ENCODE results near the gene CLCA2. TPM values are rescaled to one million over a fixed set of nuclear protein-coding genes. Genes with fewer than 3 reads are reported as not detected.

CLCA2 gene
- total and polyA plus RNA-seq, 2 donors (not counting 1 experiment from before 2014, with no cell fraction given), result 1.2 to 3.5 TPM

GRCh38 chr1:86505564-86505902 lies 81.6 kb downstream of the CLCA2 start:
- no peaks in the 10 kb centered on the region for H3K36me3 ChIP-seq (ENCODE audit: control insufficient read depth, insufficient read depth, low read length)
- no peak overlapping the region for H2AFZ ChIP-seq (ENCODE audit: low read length)
- no peak for TF ChIP-seq EZH2 (IDR thresholded peaks at IDR 0.05; ENCODE audit: low read length, missing control alignments)
- TF ChIP-seq, protein P1, sequence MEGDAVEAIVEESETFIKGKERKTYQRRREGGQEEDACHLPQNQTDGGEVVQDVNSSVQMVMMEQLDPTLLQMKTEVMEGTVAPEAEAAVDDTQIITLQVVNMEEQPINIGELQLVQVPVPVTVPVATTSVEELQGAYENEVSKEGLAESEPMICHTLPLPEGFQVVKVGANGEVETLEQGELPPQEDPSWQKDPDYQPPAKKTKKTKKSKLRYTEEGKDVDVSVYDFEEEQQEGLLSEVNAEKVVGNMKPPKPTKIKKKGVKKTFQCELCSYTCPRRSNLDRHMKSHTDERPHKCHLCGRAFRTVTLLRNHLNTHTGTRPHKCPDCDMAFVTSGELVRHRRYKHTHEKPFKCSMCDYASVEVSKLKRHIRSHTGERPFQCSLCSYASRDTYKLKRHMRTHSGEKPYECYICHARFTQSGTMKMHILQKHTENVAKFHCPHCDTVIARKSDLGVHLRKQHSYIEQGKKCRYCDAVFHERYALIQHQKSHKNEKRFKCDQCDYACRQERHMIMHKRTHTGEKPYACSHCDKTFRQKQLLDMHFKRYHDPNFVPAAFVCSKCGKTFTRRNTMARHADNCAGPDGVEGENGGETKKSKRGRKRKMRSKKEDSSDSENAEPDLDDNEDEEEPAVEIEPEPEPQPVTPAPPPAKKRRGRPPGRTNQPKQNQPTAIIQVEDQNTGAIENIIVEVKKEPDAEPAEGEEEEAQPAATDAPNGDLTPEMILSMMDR (conservative IDR thresholded peaks at IDR 0.05 in 1 of 2, IDR thresholded peaks at IDR 0.05 in 1 of 2; ENCODE audit: low read depth in 1 of 2, low read length in 2 of 2), result no peak
- H4K20me1 ChIP-seq (ENCODE audit: control insufficient read depth, extremely low read depth, insufficient read depth, low read length), result no peaks in the 10 kb centered on the region
- H3K4me2 ChIP-seq (ENCODE audit: extremely low read depth, insufficient read depth, low read length), result no peak overlapping the region
- H3K4me3 ChIP-seq (replicated peaks in 1 of 4; ENCODE audit: control extremely low read depth in 1 of 4, insufficient read depth in 1 of 4, low read depth in 3 of 4, low read length in 4 of 4), result no peak overlapping the region
- no peak overlapping the region for H3K9ac ChIP-seq (ENCODE audit: insufficient read depth, low read length)
- H3K27me3 ChIP-seq (ENCODE audit: control insufficient read depth, insufficient read depth, low read length), result no peaks in the 10 kb centered on the region
- H3K9me3 ChIP-seq (ENCODE audit: control insufficient read depth, insufficient read depth, low read depth, low read length), result no peaks in the 10 kb centered on the region
- H3K27ac ChIP-seq (ENCODE audit: insufficient read depth, low read length), result no peak overlapping the region
- no peak for DNase-seq (ENCODE audit: low read depth in 2 of 2)
- H3K79me2 ChIP-seq (ENCODE audit: control insufficient read depth, insufficient read depth, low read length), result no peaks in the 10 kb centered on the region
- peaks cover 4% of the 10 kb centered on the region for H3K4me1 ChIP-seq (ENCODE audit: control insufficient read depth, extremely low read depth, insufficient read depth, low read length)

Other genes with a start within 250 kb of the CLCA2 start
- 25.9 and 27.0 TPM in 2 replicates for gene ODF2L, start 27.8 kb upstream of the CLCA2 start, total RNA-seq
- 14.1 and 16.7 TPM in 2 replicates for gene ODF2L, start 27.8 kb upstream of the CLCA2 start, polyA plus RNA-seq
- not detected in 2 replicates for gene CLCA1, start 44.8 kb downstream of the CLCA2 start, total RNA-seq
- gene CLCA1, start 44.8 kb downstream of the CLCA2 start, polyA plus RNA-seq, result 0.01 TPM in 1 of 2 replicates, not detected in the other
- gene CLCA4, start 122.9 kb downstream of the CLCA2 start, total RNA-seq, result not detected in 2 replicates
- not detected in 2 replicates for gene CLCA4, start 122.9 kb downstream of the CLCA2 start, polyA plus RNA-seq